GM12878 (cell line): Measurements from ENCODE around the gene ANO6. TPM values are rescaled to one million over a fixed set of nuclear protein-coding genes. Genes with fewer than 3 reads are reported as not detected.

Source experiments
- ATAC-seq: fragments of 200-7000 bp; cut with Tn5 transposase; 3 replicates; pipeline ENCODE4 v1.9.1; 2020; ENCODE audit warnings: mild to moderate bottlenecking, moderate library complexity
- BruUV-seq: library from RNA; stranded (reverse); fragments of 400-500 nt; replicated peaks from 2 replicates; lab custom pipeline; 2021; lab: Mats Ljungman, UMichigan
- CTCF ChIA-PET: fragments of 300-600 bp; sonication (Branson Sonifier 250); formaldehyde crosslinking; extraction: SDS; loops from one replicate; lab custom pipeline; 2021; ENCODE audit warnings: inconsistent platforms; lab: Yijun Ruan, JAX
- POLR2A ChIA-PET: fragments of 350-600 bp; formaldehyde crosslinking; extraction: SDS; loops from one replicate; lab custom pipeline; 2021; ENCODE audit warnings: inconsistent platforms; lab: Charles Lee
- RAD21 ChIA-PET: fragments of 300-600 bp; sonication (Branson Sonifier 250); formaldehyde crosslinking; loops from one replicate; lab custom pipeline; 2023; ENCODE audit warnings: antibody characterized with exemption; ENCODE audit not compliant: unreplicated experiment; lab: Charles Lee
- SMC1A ChIA-PET: fragments of 300-600 bp; sonication (Branson Sonifier 250); formaldehyde crosslinking; loops from one replicate; lab custom pipeline; 2023; ENCODE audit not compliant: unreplicated experiment, uncharacterized antibody; lab: Charles Lee
- DNase-seq: peaks from one replicate; pipeline ENCODE4 v3.0.0-alpha.2; 2011; ENCODE audit warnings: low read depth, low spot score
- FAIRE-seq: peaks from 3 replicates; lab custom pipeline; 2011; peaks lifted over from hg19 to GRCh38; lab: Jason Lieb, UNC
- H2AFZ ChIP-seq: 2 replicates; pipeline ENCODE4 v1.6.0; 2011; ENCODE audit warnings: low read depth, low read length, control low read depth; ENCODE audit not compliant: control insufficient read depth
- H3K27ac ChIP-seq: 2 replicates; pipeline ENCODE4 v1.5.1; 2011; ENCODE audit warnings: control low read depth; ENCODE audit not compliant: control insufficient read depth, insufficient read depth
- H3K27me3 ChIP-seq, 2 experiments: replicated peaks in 1 of 2; 2 replicates each; pipeline versions ENCODE4 v1.6.0 to v1.6.1; 2011; ENCODE audit warnings: low read length in 1 of 2; ENCODE audit not compliant: control insufficient read depth in 2 of 2, insufficient read depth in 2 of 2
- H3K36me3 ChIP-seq, 2 experiments: 2 replicates each; pipeline ENCODE4 v1.5.1; 2011; ENCODE audit warnings: low read length in 1 of 2; ENCODE audit not compliant: control insufficient read depth in 2 of 2, insufficient read depth in 2 of 2
- H3K4me1 ChIP-seq: 2 replicates; pipeline ENCODE4 v1.6.1; 2011; ENCODE audit warnings: mild to moderate bottlenecking, low read length, moderate library complexity, mixed read lengths; ENCODE audit not compliant: control insufficient read depth, insufficient read depth
- H3K4me2 ChIP-seq: 2 replicates; pipeline ENCODE4 v1.6.0; 2011; ENCODE audit warnings: control low read depth; ENCODE audit not compliant: control insufficient read depth, insufficient read depth
- H3K4me3 ChIP-seq: fragments of 200-600 bp; sonication (generic); 2 replicates; pipeline ENCODE4 v1.5.1; 2016
- H3K79me2 ChIP-seq: 2 replicates; pipeline ENCODE4 v1.6.0; 2011; ENCODE audit warnings: low read length; ENCODE audit not compliant: control insufficient read depth, insufficient read depth
- H3K9ac ChIP-seq: 2 replicates; pipeline ENCODE4 v1.8.0; 2011; ENCODE audit warnings: low read length, control low read depth, mixed read lengths; ENCODE audit not compliant: control insufficient read depth, insufficient read depth
- H3K9me3 ChIP-seq: replicated peaks from 3 replicates; pipeline ENCODE4 v1.5.1; 2011; ENCODE audit warnings: mild to moderate bottlenecking, low read length; ENCODE audit not compliant: control insufficient read depth, insufficient read depth
- H4K20me1 ChIP-seq: 2 replicates; pipeline ENCODE4 v1.6.0; 2011; ENCODE audit not compliant: control insufficient read depth, insufficient read depth
- ATF3 ChIP-seq: IDR thresholded peaks from 2 replicates; pipeline ENCODE4 v1.6.1; 2011; ENCODE audit warnings: low read depth, mild to moderate bottlenecking, low read length, moderate library complexity, borderline replicate concordance; ENCODE audit errors: extremely low read depth
- CHD2 ChIP-seq: IDR thresholded peaks from 2 replicates; pipeline ENCODE4 v1.6.1; 2011; ENCODE audit warnings: low read depth, low read length, improper control_type of control experiment, borderline replicate concordance
- CREM ChIP-seq: IDR thresholded peaks from 2 replicates; pipeline ENCODE4 v1.6.1; 2014; ENCODE audit warnings: antibody characterized with exemption, low read depth
- EED ChIP-seq: sonication (generic); IDR thresholded peaks from 2 replicates; pipeline ENCODE4 v1.6.1; 2016; ENCODE audit warnings: antibody characterized with exemption, low read depth
- NFIC ChIP-seq: IDR thresholded peaks from 2 replicates; pipeline ENCODE4 v1.6.1; 2012; ENCODE audit warnings: low read depth, mild to moderate bottlenecking, inconsistent platforms, low read length, moderate library complexity
- POLR2A ChIP-seq: IDR thresholded peaks from 2 replicates; pipeline ENCODE4 v1.6.1; 2011; ENCODE audit warnings: low read depth, mild to moderate bottlenecking, low read length
- POLR2AphosphoS2 ChIP-seq: IDR thresholded peaks from 2 replicates; pipeline ENCODE4 v1.6.1; 2011; ENCODE audit warnings: low read depth, mild to moderate bottlenecking, low read length, improper control_type of control experiment, moderate library complexity
- POLR2AphosphoS5 ChIP-seq: IDR thresholded peaks from 2 replicates; pipeline ENCODE4 v1.6.1; 2011; ENCODE audit warnings: mild to moderate bottlenecking, low read length, inconsistent platforms
- POU2F2 ChIP-seq: IDR thresholded peaks from 3 replicates; pipeline ENCODE4 v1.6.1; 2011; ENCODE audit warnings: low read depth, mild to moderate bottlenecking, low read length, borderline replicate concordance
- PRDM15 ChIP-seq: fragments of 450-650 bp; formaldehyde crosslinking; IDR thresholded peaks from 2 replicates; pipeline ENCODE4 v1.4.0; 2020; ENCODE audit warnings: mild to moderate bottlenecking, moderate library complexity
- RFX5 ChIP-seq: IDR thresholded peaks from 2 replicates; pipeline ENCODE4 v1.6.1; 2011; ENCODE audit warnings: low read depth, low read length, improper control_type of control experiment
- SMC3 ChIP-seq: IDR thresholded peaks from 2 replicates; pipeline ENCODE4 v1.6.1; 2011; ENCODE audit warnings: low read length, improper control_type of control experiment, borderline replicate concordance
- SPI1 ChIP-seq: IDR thresholded peaks from 2 replicates; pipeline ENCODE4 v1.6.1; 2011; ENCODE audit warnings: low read depth, mild to moderate bottlenecking, low read length, moderate library complexity, borderline replicate concordance; ENCODE audit not compliant: insufficient read depth
- TCF3 ChIP-seq: IDR thresholded peaks from 2 replicates; pipeline ENCODE4 v1.6.1; 2012; ENCODE audit warnings: low read depth, mild to moderate bottlenecking, low read length, borderline replicate concordance; ENCODE audit not compliant: insufficient read depth
- ZNF274 ChIP-seq: IDR thresholded peaks from one replicate; pipeline ENCODE4 v1.8.0; 2011; ENCODE audit not compliant: insufficient read length, insufficient read depth
- ZZZ3 ChIP-seq: IDR thresholded peaks from 2 replicates; pipeline ENCODE4 v1.6.1; 2011; ENCODE audit warnings: low read depth; ENCODE audit not compliant: control insufficient read depth, insufficient read length
- WGBS: methylation state at CpG from one replicate; pipeline ENCODE4 v1.1.6; 2016; ENCODE audit warnings: low lambda C conversion rate; ENCODE audit not compliant: insufficient replicate concordance, insufficient coverage; ENCODE audit errors: missing lambda C conversion rate; 5-methylcytosine and 5-hydroxymethylcytosine counted together
- in situ Hi-C: fragments of 300-500 bp; cut with MboI; formaldehyde crosslinking; loops from 9 replicates; pipeline ENCODE4 v1.14.3; 2018; ENCODE audit warnings: mixed read lengths
- intact Hi-C: fragments of 100-400 bp; cut with micrococcal nuclease; formaldehyde crosslinking; loops from one replicate; pipeline ENCODE4 v1.14.2; 2022; ENCODE audit not compliant: unreplicated experiment
- polyA plus RNA-seq, 11 experiments: library from polyadenylated mRNA; depleted of rRNA in 4 of 11; unstranded in 6 of 11; stranded (reverse) in 5 of 11; fragments of >200 nt; fragmentation: Nextera tagmentation in 4 of 11; fragmentation: Illumina TruSeq in 1 of 11; extraction: Ambion mirVana in 4 of 11; extraction: Trizol in 1 of 11; gene quantifications; 1 replicate in 1 of 11; 2 replicates in 10 of 11; pipeline versions ENCODE4 v1.2.1 to v1.2.3, GENCODE V29; 2011 to 2016; ENCODE audit warnings: inconsistent platforms in 2 of 11, missing spikeins in 2 of 11, low read depth in 1 of 11
- total RNA-seq, 4 experiments: library from RNA; depleted of rRNA in 3 of 4; stranded (reverse); fragments of >200 nt in 3 of 4; fragmentation: Illumina TruSeq in 1 of 4; extraction: Trizol in 1 of 4; gene quantifications; 2 replicates each; pipeline versions ENCODE4 v1.2.1 to v1.2.3, GENCODE V29; 2013 to 2021

Gene ANO6
- total and polyA plus RNA-seq, 10 of the 15 experiments (the other 5 are each of a cell fraction or from before 2014, with no cell fraction given), result 4.6 to 30.3 (median 26.0) TPM

DNA sequence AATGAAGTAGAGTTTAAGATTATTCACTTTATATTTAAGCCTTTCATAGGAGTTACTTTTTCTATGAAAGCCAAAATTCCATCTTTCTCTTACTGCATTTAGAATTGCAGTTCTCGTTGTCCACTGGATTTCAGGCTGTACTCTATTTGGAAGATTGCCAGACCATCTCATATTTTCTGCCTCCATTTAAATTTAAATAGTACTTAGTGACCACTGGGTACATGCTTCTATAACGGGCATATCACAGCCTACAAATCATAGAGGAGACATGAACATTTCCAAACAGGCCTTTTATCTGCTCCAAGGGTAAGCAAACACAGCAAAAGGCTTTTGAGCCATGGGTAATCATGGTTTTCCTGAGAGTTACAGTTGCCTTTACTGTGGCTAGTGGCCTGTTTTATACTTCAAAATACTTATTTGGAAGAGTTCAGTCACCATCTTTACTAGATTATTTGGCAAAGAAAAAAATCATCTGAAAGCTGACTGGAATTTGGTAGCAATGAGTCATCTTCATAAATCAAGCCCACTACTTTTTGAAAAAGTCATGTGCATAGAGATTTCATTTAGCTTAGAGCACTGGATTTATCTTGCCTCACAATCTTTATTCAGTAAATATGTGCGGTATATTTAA, 15.7 kb downstream of the ANO6 start:
- CTCF ChIA-PET, result interaction anchor here (1.4 to 2.1 kb wide), 3 partner anchors 7 to 11 kb away, joined by 5 read pairs; no protein-coding TSS in a partner anchor
- Histone ChIP-seq H3K4me2 (no peak overlapping the region), H4K20me1 (no peaks in the 10 kb centered on the region), H3K36me3 (peaks cover 0 to 3% of the 10 kb centered on the region in 2 experiments; a peak in 1 of 4 replicates), H3K79me2 (peaks cover 42% of the 10 kb centered on the region), H3K4me1 (peaks cover 40% of the 10 kb centered on the region), H2AFZ (no peak overlapping the region), H3K27ac (peak overlapping the region; percentile 13; the same call in 1 of the 2 replicates), H3K4me3 (no peak overlapping the region), H3K9me3 (no peaks in the 10 kb centered on the region; the same call in 2 of the 3 replicates), H3K9ac (no peak overlapping the region), H3K27me3 (no peaks in the 10 kb centered on the region)
- in situ Hi-C loops, result no loop called here
- SMC1A ChIA-PET, result interaction anchor here (0.7 to 2.0 kb wide), 5 partner anchors 9 to 58 kb away, joined by 3 to 9 read pairs (median 5); no protein-coding TSS in a partner anchor
- POLR2A ChIA-PET, result interaction anchor here (1.0 kb wide), 1 partner anchor 16 kb away, joined by 5 read pairs; no protein-coding TSS in a partner anchor
- intact Hi-C loops, result no loop called here
- TF ChIP-seq TCF3 (no peak), PRDM15 (CRISPR knock-in tag) (no peak), POLR2AphosphoS2 (no peak), POU2F2 (no peak), POLR2AphosphoS5 (no peak), POLR2A (no peak), SMC3 (no peak), ZZZ3 (no peak), RFX5 (no peak), NFIC (no peak), ATF3 (no peak), CREM (no peak), EED (no peak), SPI1 (no peak), ZNF274 (no peak), CHD2 (no peak)
- BruUV-seq, result no TSS peak
- 96% methylated on average over 3 of the region's 3 CpGs for WGBS
- DNase-seq (no peak), FAIRE-seq (no peak), ATAC-seq (no peak)
- RAD21 ChIA-PET, result interaction anchor here (1.3 kb wide), 1 partner anchor 14 kb away, joined by 7 read pairs; no protein-coding TSS in a partner anchor
